Adrenal gland (tissue), 5 donors: Measurements from ENCODE around the gene VRK1.

Experiments used
- POLR2A ChIP-seq, 2 donors: fragments of 450-650 bp; IDR thresholded peaks; one replicate each; pipeline ENCODE4 v1.6.1; 2017; ENCODE audit warnings: antibody characterized with exemption in 2 of 2, mild to moderate bottlenecking in 2 of 2, moderate library complexity in 1 of 2
- TF ChIP-seq, protein P1 (sequence below), 6 experiments: fragments of 450-650 bp in 4 of 6; fragments of 200-600 bp in 2 of 6; sonication (generic) in 1 of 6; IDR thresholded peaks; 1 replicate in 5 of 6; 2 replicates in 1 of 6; pipeline versions ENCODE4 v1.5.1 to v1.8.0; 2016 to 2021; ENCODE audit warnings: antibody characterized with exemption in 6 of 6, mild to moderate bottlenecking in 2 of 6, moderate library complexity in 1 of 6
- donor health status: DM: no; HTN: no; CAD: no.

DNA sequence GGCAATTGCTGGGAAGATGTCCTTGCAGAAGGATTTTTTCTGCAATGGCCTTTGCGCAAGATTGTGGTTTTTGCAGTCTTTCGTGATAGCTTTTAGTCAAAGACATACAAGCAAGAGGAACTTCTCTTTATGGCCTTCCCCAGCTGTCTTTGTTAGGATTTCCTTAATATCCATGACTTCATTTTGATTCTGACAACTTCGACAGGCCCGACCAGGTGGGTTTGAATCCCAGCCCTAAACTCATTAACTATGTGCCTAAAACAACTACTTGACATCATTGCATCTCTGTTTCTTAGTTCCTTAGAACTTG, 13.3 kb upstream of the VRK1 start:
- TF ChIP-seq, protein P1, sequence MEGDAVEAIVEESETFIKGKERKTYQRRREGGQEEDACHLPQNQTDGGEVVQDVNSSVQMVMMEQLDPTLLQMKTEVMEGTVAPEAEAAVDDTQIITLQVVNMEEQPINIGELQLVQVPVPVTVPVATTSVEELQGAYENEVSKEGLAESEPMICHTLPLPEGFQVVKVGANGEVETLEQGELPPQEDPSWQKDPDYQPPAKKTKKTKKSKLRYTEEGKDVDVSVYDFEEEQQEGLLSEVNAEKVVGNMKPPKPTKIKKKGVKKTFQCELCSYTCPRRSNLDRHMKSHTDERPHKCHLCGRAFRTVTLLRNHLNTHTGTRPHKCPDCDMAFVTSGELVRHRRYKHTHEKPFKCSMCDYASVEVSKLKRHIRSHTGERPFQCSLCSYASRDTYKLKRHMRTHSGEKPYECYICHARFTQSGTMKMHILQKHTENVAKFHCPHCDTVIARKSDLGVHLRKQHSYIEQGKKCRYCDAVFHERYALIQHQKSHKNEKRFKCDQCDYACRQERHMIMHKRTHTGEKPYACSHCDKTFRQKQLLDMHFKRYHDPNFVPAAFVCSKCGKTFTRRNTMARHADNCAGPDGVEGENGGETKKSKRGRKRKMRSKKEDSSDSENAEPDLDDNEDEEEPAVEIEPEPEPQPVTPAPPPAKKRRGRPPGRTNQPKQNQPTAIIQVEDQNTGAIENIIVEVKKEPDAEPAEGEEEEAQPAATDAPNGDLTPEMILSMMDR (IDR thresholded peaks at IDR 0.05) = no peak
- no peak for TF ChIP-seq POLR2A (IDR thresholded peaks at IDR 0.05)
